OCI-M2 (cell line): ENCODE measurements around the gene CYB561D1.
A peak's percentile ranks its signal among the peaks of the same experiment; 100 is the strongest.

ENCODE experiments used
- DNase-seq: peaks from one replicate; lab custom pipeline; 2025; ENCODE audit not compliant: unreplicated experiment; lab: John Stamatoyannopoulos, UW

Gene CYB561D1

GRCh38 chr1:109499661-109500536 is 6.0 kb downstream of the CYB561D1 start:
- no peak for DNase-seq

- no peak for DNase-seq
Observed at GRCh38 chr1:109500941-109501381, 7.1 kb downstream of the CYB561D1 start.

- DNase-seq = peak; percentile 32
Observed at GRCh38 chr1:109501644-109502363, 7.9 kb downstream of the CYB561D1 start.

- DNase-seq = no peak
Observed at GRCh38 chr1:109502364-109502851, 8.5 kb downstream of the CYB561D1 start.

GRCh38 chr1:109503935-109504334 is 10.0 kb downstream of the CYB561D1 start:
- DNase-seq = no peak

GRCh38 chr1:109504974-109505373 is 11.1 kb downstream of the CYB561D1 start:
- DNase-seq = no peak

GRCh38 chr1:109508001-109508872 is 14.3 kb downstream of the CYB561D1 start:
- no peak for DNase-seq

- no peak for DNase-seq
Observed at GRCh38 chr1:109508873-109509175, 14.9 kb downstream of the CYB561D1 start.

- DNase-seq = no peak
Observed at GRCh38 chr1:109509176-109510134, 15.6 kb downstream of the CYB561D1 start, which contains the start of gene AMIGO1. TSS of gene AMIGO1 (minus strand) at chr1:109509727. CDS start at chr1:109508912, 815 bp downstream.

GRCh38 chr1:109513110-109513710 is 19.3 kb downstream of the CYB561D1 start:
- no peak for DNase-seq

- DNase-seq = no peak
Observed at GRCh38 chr1:109514846-109515245, 21.0 kb downstream of the CYB561D1 start.

- no peak for DNase-seq
Observed at GRCh38 chr1:109516872-109517271, 23.0 kb downstream of the CYB561D1 start.

GRCh38 chr1:109517337-109517736 is 23.4 kb downstream of the CYB561D1 start:
- DNase-seq = no peak

- no peak for DNase-seq
Observed at GRCh38 chr1:109521002-109521951, 27.4 kb downstream of the CYB561D1 start.

- DNase-seq = no peak
Observed at GRCh38 chr1:109522026-109522425, 28.1 kb downstream of the CYB561D1 start.

GRCh38 chr1:109523706-109524105 is 29.8 kb downstream of the CYB561D1 start:
- DNase-seq = no peak

GRCh38 chr1:109527098-109527811 is 33.4 kb downstream of the CYB561D1 start:
- no peak for DNase-seq
